Measurements from ENCODE around the gene SH3RF3.

DNA sequence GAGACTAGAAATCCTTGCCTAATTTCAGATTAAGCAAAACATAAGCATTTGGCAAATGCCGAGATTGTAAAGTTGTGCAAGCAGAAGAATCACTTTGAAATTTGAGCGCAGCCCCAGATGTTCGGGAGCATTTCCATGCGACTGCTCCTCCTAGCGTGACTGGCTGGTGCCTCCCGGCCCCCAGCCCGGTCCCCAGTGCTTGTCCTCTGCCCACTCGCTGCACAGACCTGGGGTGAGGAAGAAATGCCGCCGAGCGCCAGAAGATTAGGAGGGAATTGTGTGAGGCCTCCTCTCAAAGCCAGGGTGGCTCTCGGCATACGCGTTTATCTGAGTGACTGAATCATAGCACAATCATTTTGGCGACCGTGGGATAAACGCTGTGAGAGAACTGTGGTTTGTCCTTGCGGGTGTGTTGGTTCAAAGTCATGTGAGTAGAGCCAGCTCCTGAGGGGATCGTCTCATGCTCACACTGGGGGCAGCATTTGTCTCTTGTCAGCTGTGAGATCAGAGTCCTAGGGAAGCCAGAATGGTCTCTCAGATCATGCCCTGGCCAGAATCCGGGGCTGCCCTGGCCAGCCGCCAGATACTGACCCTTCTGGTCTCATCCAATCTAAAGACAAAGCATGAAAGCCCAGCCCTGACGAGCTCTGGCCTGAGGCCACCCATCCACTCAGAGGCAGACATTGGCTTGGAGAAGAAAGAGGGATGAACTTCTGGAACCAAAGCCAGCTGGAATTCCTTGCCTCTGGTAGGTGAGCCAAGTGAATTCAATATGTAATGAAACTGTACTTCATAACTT, 189.3 kb downstream of the SH3RF3 start:
- TF ChIP-seq, protein P1, sequence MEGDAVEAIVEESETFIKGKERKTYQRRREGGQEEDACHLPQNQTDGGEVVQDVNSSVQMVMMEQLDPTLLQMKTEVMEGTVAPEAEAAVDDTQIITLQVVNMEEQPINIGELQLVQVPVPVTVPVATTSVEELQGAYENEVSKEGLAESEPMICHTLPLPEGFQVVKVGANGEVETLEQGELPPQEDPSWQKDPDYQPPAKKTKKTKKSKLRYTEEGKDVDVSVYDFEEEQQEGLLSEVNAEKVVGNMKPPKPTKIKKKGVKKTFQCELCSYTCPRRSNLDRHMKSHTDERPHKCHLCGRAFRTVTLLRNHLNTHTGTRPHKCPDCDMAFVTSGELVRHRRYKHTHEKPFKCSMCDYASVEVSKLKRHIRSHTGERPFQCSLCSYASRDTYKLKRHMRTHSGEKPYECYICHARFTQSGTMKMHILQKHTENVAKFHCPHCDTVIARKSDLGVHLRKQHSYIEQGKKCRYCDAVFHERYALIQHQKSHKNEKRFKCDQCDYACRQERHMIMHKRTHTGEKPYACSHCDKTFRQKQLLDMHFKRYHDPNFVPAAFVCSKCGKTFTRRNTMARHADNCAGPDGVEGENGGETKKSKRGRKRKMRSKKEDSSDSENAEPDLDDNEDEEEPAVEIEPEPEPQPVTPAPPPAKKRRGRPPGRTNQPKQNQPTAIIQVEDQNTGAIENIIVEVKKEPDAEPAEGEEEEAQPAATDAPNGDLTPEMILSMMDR (IDR thresholded peaks at IDR 0.05), result peak in 3 of 6 experiments; percentile 17 to 27 (median 21)
- TF ChIP-seq POLR2A (IDR thresholded peaks at IDR 0.05), result no peak

Data from adrenal gland (tissue), 5 donors.